HG03565 (cell line): ENCODE data around the gene KLF17.

Experiments
- ATAC-seq: cut with Tn5 transposase; IDR thresholded peaks from one replicate; pipeline ENCODE4 v1.9.1; 2021; ENCODE audit warnings: mild to moderate bottlenecking, moderate library complexity; ENCODE audit not compliant: unreplicated experiment

Gene KLF17

DNA sequence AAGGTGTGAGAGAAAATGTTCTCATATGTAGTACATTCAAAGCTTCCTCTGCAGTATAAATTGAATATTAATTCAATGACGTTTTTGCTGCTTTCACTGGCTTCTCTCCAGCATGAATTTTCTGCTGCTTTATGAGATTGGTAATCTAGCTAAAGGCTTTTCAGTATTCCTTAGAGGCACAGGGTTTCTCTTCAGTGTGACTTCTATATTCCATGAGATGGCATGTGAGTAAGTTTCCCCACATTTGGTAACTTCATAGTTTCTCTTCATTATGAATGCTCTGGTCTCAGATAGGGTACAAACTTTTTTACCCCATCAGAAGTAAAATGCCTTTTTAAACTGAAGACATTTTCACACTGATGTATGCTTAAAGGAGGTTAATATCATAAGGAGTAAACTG, 33.2 kb downstream of the KLF17 start:
- no peak for ATAC-seq

DNA sequence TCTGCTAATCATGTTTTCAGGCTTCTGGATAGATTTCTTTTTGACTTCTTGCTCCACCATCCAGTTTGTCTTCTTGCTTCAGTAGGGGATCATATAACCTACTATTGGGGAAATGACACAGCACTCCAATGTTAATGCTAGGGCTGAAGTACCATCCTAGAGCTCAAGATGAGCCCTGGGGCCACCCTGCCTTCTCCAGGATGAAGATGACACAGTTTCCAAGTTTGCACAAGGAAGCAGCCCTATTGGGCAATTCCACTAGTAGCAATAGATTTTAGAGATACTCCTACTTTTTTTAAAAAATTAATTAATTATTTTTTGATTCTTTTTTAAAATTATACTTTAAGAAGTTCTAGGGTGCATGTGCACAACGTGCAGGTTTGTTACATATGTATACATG, 34.1 kb downstream of the KLF17 start:
- ATAC-seq, result no peak

DNA sequence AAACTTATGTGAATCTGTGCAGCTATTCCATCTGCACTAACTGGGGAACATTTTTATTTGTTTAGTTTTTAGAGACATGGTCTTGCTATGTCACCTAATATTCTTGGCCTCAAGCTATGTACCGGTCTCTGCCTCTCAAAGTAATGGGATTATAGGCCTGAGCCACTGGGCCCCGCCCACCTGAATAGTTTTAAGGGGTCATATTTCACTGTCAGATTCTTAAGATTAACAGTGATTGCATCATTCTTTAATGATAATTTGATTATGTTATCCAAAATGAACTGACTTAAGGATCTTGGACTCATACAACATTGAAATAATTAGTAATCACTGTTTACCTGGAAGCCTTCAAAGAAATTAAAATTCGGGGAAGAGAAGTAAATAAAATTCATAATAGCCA, 35.4 kb downstream of the KLF17 start:
- ATAC-seq, result no peak

DNA sequence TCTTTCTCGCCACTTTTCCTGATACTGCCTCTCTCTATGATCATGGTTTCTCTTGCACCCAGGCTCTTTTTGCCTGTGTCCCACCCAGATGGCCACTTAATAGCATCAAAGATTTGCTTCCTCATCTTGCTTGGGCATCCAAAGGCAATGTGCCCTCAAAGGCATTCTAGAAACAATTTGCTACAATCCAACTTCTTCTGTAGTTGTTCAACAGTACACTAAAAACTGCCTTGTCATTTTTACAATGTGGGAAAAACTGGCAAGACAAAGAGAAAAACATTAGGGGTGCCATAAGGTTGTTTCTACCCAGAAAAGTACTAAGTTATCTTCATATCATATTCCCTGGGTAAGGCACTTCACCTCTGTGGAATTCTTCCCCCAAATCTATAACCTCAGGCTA, 39.3 kb downstream of the KLF17 start:
- ATAC-seq, result no peak

DNA sequence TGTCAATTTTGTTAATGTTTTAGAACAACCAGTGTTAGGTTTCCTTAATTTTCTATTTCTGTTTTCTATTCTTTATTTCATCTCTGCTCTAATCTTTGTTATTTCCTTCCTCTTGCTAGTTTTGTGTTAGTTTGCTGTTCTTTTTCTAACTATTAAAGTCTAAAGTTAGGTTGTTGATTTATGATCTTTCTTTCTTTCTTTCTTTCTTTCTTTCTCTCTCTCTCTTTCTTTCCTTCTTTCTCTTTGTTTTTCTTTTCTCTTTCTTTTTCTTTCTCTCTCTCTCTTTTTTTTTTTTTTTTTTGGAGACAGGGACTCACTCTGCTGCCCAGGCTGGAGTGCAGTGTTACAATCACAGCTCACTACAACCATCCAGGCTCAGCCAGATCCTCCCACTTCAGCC, 40.2 kb downstream of the KLF17 start:
- ATAC-seq, result no peak

DNA sequence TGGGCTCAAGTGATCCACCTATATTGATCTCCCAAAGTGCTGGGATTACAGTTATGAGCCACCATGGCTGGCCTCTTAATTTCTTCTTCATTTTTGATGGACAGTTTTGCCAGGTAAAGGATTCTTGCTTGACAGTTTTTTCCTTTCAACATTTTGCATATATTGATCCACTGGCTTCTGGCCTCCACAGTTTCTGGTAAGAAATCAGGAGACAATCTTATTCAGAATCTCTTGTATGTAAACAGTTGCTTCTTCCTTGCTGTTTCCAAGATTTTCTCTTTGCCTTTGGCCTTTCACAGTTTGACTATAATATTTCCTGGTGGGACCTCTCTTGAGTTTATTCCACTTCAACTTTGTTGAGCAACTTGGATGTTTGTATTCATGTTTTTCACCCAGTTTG, 42.9 kb downstream of the KLF17 start:
- no peak for ATAC-seq

DNA sequence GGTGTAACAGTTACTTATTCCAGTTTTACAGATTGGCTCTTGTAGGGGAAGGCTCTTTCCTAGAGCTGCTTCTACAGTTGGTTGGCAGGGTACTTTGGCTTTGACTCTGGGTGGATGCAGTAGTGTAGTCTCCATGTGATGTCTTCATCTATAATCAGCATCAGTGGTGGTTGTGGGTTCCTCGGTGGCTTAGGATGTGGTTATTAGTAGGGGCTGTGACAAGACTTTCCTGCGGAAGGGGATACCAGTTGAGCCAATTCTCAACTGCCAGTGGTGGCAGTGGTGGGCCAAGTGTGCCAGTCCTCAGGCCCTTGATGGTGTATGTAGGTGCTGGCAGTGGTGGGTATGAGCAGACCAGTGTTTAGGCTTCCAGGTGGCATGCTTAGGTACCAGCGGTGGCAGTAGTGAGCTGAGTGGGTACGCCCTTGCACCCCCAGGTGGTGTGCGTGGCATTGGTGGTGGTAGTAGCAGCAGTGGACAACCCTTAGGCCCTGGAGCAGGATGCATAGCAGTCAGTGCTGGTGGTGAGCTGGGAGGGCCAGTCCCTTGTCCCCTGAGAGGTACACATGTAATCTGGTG, 50.0 kb downstream of the KLF17 start:
- ATAC-seq, result no peak

DNA sequence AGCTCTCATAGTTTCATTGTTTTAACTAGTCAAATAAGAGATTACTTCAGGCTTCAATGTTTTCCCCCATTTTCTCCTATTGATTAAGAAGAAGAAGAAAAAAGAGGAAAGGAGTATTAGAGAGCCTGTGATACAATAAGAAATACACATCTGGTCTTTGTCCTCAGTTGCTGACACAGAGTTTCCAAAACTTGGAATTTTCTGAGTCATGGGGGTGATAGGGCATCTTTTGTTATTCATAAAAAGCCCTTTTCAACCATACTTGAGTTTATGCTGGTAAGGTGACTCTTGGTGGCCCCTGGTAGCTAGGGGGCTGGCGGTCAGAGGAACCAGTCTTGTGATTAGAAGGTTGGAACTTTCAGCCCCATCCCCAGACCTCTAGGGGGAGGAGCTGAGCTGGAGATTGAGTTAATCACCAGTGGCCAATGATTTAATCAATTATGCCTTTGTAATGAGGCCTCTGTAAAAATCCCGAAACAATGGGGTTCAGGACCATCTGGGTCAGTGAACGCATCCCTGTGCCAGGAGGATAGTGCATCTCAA, 51.7 kb downstream of the KLF17 start:
- no peak for ATAC-seq

DNA sequence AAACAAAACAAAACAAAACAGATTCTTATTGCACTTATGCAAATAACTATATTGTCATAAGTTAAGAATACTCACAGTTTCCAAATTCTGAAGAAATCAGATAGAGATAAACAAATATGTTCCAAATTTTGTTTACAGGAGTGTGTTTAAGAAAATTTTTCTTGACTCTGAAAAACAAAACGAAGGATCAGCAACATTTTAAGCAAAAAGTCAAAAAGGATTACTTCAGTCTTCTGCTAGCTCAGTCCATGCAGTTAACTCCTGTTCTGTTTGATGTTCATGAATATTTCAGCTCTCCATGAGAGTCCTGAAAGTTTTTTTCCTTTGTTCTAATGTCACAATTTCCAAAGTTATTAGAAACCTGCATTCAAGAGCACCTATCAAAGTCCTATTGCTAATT, 56.0 kb downstream of the KLF17 start:
- ATAC-seq, result no peak
